SU-DHL-6 (cell line): ENCODE results near the gene THSD4.

ENCODE experiments used
- H2AFZ ChIP-seq: fragments of 200-600 bp; sonication (generic); 2 replicates; pipeline ENCODE4 v1.6.1; 2014; ENCODE audit warnings: low read depth, mild to moderate bottlenecking, moderate library complexity, mixed read lengths, antibody characterized with exemption, low read length; ENCODE audit not compliant: severe bottlenecking
- H3F3A ChIP-seq: fragments of 200-600 bp; shearing (Covaris generic); 2 replicates; pipeline ENCODE4 v1.6.0; 2016; ENCODE audit warnings: antibody characterized with exemption, mild to moderate bottlenecking; ENCODE audit not compliant: insufficient read depth
- H3K27ac ChIP-seq: fragments of 200-600 bp; sonication (generic); 2 replicates; pipeline ENCODE4 v1.5.1; 2016; ENCODE audit warnings: low read depth, mild to moderate bottlenecking, low read length, moderate library complexity, mixed read lengths
- H3K27me3 ChIP-seq: fragments of 200-600 bp; sonication (generic), shearing (Covaris generic); 2 replicates; pipeline ENCODE4 v1.6.0; 2014; ENCODE audit warnings: mild to moderate bottlenecking, low read length
- H3K36me3 ChIP-seq: fragments of 200-600 bp; sonication (generic); 2 replicates; pipeline ENCODE4 v1.6.1; 2014; ENCODE audit warnings: mild to moderate bottlenecking, low read length, mixed read lengths
- H3K4me2 ChIP-seq: fragments of 300-600, 200-600 bp; shearing (Covaris generic), sonication (generic); 2 replicates; pipeline ENCODE4 v1.6.0; 2014; ENCODE audit warnings: low read length, low read depth, mild to moderate bottlenecking; ENCODE audit not compliant: poor library complexity, severe bottlenecking
- H3K4me3 ChIP-seq: fragments of 200-600 bp; sonication (generic); 2 replicates; pipeline ENCODE4 v1.5.1; 2014; ENCODE audit warnings: antibody characterized with exemption, low read length, mild to moderate bottlenecking, mixed read lengths; ENCODE audit not compliant: insufficient read depth, poor library complexity, severe bottlenecking
- H3K79me2 ChIP-seq: fragments of 200-600 bp; sonication (generic); 2 replicates; pipeline ENCODE4 v1.6.1; 2014; ENCODE audit warnings: mild to moderate bottlenecking, low read length, moderate library complexity; ENCODE audit not compliant: insufficient read depth
- H3K9ac ChIP-seq: fragments of 200-600 bp; sonication (generic); 2 replicates; pipeline ENCODE4 v1.7.0; 2014; ENCODE audit warnings: mild to moderate bottlenecking, low read length
- H3K9me2 ChIP-seq: fragments of 200-600 bp; sonication (generic); replicated peaks from 2 replicates; pipeline ENCODE4 v1.6.1; 2014; ENCODE audit warnings: low read length; ENCODE audit not compliant: insufficient read depth
- H3K9me3 ChIP-seq: fragments of 200-600 bp; sonication (generic); 2 replicates; pipeline ENCODE4 v1.6.1; 2014; ENCODE audit warnings: low read length, mixed read lengths; ENCODE audit not compliant: insufficient read depth
- H4K20me1 ChIP-seq: fragments of 200-600 bp; sonication (generic); 2 replicates; pipeline ENCODE4 v1.6.1; 2014; ENCODE audit warnings: low read depth, mild to moderate bottlenecking, antibody characterized with exemption, low read length, moderate library complexity, mixed read lengths
- CTCF ChIP-seq: fragments of 200-600 bp; sonication (generic); IDR thresholded peaks from one replicate; pipeline ENCODE4 v1.5.1; 2017; ENCODE audit warnings: antibody characterized with exemption, mild to moderate bottlenecking, low read length, moderate library complexity; ENCODE audit not compliant: insufficient read depth, poor library complexity, severe bottlenecking
- EZH2phosphoT487 ChIP-seq: fragments of 200-600 bp; sonication (generic), shearing (Covaris generic); conservative IDR thresholded peaks from 2 replicates; pipeline ENCODE4 v1.6.1; 2018; ENCODE audit warnings: mild to moderate bottlenecking, antibody characterized with exemption, low read length, moderate library complexity, mixed read lengths

Gene THSD4

GRCh38 chr15:71079208-71080044 lies 35.8 kb upstream of the THSD4 start:
- H3K79me2 ChIP-seq, result no peaks in the 10 kb centered on the region
- no peaks in the 10 kb centered on the region for H3K36me3 ChIP-seq
- H3K4me2 ChIP-seq, result no peak overlapping the region
- no peak overlapping the region for H3K9ac ChIP-seq
- no peaks in the 10 kb centered on the region for H3F3A ChIP-seq
- H3K9me3 ChIP-seq, result no peaks in the 10 kb centered on the region
- H3K27ac ChIP-seq, result no peak overlapping the region
- H3K9me2 ChIP-seq, result no peaks in the 10 kb centered on the region
- H4K20me1 ChIP-seq, result no peaks in the 10 kb centered on the region
- no peak overlapping the region for H2AFZ ChIP-seq
- H3K4me3 ChIP-seq, result no peak overlapping the region
- H3K27me3 ChIP-seq, result no peaks in the 10 kb centered on the region
- no peak for TF ChIP-seq EZH2phosphoT487
- TF ChIP-seq CTCF, result no peak

GRCh38 chr15:71080166-71080565 lies 35.1 kb upstream of the THSD4 start:
- Histone ChIP-seq H3K4me2 (no peak overlapping the region), H3K36me3 (no peaks in the 10 kb centered on the region), H3K9me2 (no peaks in the 10 kb centered on the region), H3K9ac (no peak overlapping the region), H3K4me3 (no peak overlapping the region), H3K79me2 (no peaks in the 10 kb centered on the region), H2AFZ (no peak overlapping the region), H3K27ac (no peak overlapping the region), H4K20me1 (no peaks in the 10 kb centered on the region), H3K9me3 (no peaks in the 10 kb centered on the region), H3F3A (no peaks in the 10 kb centered on the region), H3K27me3 (no peaks in the 10 kb centered on the region)
- no peak for TF ChIP-seq EZH2phosphoT487
- no peak for TF ChIP-seq CTCF

GRCh38 chr15:71080705-71081104 lies 34.6 kb upstream of the THSD4 start:
- H3K4me3 ChIP-seq, result no peak overlapping the region
- H3K9me2 ChIP-seq, result no peaks in the 10 kb centered on the region
- no peaks in the 10 kb centered on the region for H3K27me3 ChIP-seq
- no peaks in the 10 kb centered on the region for H4K20me1 ChIP-seq
- no peaks in the 10 kb centered on the region for H3K36me3 ChIP-seq
- H3K79me2 ChIP-seq, result no peaks in the 10 kb centered on the region
- H2AFZ ChIP-seq, result no peak overlapping the region
- H3K9me3 ChIP-seq, result no peaks in the 10 kb centered on the region
- no peak overlapping the region for H3K4me2 ChIP-seq
- H3K27ac ChIP-seq, result no peak overlapping the region
- no peak overlapping the region for H3K9ac ChIP-seq
- H3F3A ChIP-seq, result no peaks in the 10 kb centered on the region
- no peak for TF ChIP-seq EZH2phosphoT487

GRCh38 chr15:71082803-71083202 lies 32.5 kb upstream of the THSD4 start:
- Histone ChIP-seq H3K9me2 (no peaks in the 10 kb centered on the region), H3K9me3 (no peaks in the 10 kb centered on the region), H3K27ac (no peak overlapping the region), H4K20me1 (no peaks in the 10 kb centered on the region), H3K36me3 (no peaks in the 10 kb centered on the region), H3K79me2 (no peaks in the 10 kb centered on the region), H3K9ac (no peak overlapping the region), H3K4me2 (no peak overlapping the region), H3K27me3 (no peaks in the 10 kb centered on the region), H2AFZ (no peak overlapping the region), H3K4me3 (no peak overlapping the region), H3F3A (no peaks in the 10 kb centered on the region)
- TF ChIP-seq CTCF (no peak), EZH2phosphoT487 (no peak)
